Measurements from ENCODE around the gene KIZ.

DNA sequence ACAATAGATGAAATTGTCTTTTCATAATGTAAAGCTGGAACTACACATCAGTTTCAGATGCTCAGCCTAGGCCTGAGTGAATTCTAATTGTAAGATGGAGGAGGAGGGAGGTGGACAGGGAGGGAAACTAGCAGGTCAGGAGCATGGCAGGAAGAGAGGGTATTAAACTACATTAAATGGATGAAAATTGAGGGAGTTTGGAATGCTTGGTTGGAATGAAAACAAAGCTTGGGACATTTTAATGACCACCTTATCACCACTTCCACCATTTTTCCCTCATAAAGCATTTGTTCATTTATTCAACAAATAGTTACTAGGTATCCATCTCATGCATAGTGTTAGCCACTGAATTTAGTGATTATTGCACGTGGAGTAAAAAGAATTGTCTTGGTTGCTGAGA is 65.0 kb downstream of the KIZ start:
- TF ChIP-seq, protein P1, sequence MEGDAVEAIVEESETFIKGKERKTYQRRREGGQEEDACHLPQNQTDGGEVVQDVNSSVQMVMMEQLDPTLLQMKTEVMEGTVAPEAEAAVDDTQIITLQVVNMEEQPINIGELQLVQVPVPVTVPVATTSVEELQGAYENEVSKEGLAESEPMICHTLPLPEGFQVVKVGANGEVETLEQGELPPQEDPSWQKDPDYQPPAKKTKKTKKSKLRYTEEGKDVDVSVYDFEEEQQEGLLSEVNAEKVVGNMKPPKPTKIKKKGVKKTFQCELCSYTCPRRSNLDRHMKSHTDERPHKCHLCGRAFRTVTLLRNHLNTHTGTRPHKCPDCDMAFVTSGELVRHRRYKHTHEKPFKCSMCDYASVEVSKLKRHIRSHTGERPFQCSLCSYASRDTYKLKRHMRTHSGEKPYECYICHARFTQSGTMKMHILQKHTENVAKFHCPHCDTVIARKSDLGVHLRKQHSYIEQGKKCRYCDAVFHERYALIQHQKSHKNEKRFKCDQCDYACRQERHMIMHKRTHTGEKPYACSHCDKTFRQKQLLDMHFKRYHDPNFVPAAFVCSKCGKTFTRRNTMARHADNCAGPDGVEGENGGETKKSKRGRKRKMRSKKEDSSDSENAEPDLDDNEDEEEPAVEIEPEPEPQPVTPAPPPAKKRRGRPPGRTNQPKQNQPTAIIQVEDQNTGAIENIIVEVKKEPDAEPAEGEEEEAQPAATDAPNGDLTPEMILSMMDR (IDR thresholded peaks at IDR 0.05), result no peak
- no peak for TF ChIP-seq POLR2A (IDR thresholded peaks at IDR 0.05)
